ENCODE results near the gene GPR39.

DNA sequence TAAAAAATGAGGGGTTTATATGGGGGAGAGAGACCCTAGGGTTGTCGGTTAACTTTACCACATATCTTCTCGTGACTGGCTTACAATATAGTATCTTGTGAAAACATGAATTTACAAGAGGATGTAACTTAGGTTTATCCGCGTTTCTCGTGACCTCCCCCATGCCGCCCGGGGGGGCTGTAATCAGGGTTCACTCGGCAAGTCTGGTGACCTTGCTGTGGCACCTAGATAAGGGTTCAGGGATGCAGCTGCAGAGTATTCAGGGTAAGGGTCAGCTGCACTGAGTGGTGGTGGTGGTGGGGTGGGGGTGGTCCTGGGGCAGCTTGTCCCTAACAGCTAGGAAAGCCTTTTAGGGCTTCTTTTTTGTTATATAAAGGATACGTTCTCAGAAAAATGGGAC is 141.1 kb downstream of the GPR39 start:
- TF ChIP-seq CTCF (IDR thresholded peaks at IDR 0.05) (no peak), POLR2AphosphoS5 (IDR thresholded peaks at IDR 0.05) (no peak)

All from esophagus muscularis mucosa (tissue), 3 donors.